Dermis microvascular lymphatic vessel endothelial cell (primary cell): ENCODE data around the gene SIK2. TPM values are rescaled to one million over a fixed set of nuclear protein-coding genes. Genes with fewer than 3 reads are reported as not detected.

Experiments
- DNase-seq, 2 donors: peaks; one replicate each; pipeline versions ENCODE4 v3.0.0 to v3.0.0-alpha.2; 2010; ENCODE audit warnings: low read depth in 2 of 2
- total RNA-seq: library from RNA; depleted of rRNA; stranded (reverse); fragments of >200 nt; gene quantifications from 2 replicates; pipeline ENCODE4 v1.2.1, GENCODE V29; 2014

Gene SIK2
- 5.5 and 10.5 TPM in 2 replicates for total RNA-seq

DNA sequence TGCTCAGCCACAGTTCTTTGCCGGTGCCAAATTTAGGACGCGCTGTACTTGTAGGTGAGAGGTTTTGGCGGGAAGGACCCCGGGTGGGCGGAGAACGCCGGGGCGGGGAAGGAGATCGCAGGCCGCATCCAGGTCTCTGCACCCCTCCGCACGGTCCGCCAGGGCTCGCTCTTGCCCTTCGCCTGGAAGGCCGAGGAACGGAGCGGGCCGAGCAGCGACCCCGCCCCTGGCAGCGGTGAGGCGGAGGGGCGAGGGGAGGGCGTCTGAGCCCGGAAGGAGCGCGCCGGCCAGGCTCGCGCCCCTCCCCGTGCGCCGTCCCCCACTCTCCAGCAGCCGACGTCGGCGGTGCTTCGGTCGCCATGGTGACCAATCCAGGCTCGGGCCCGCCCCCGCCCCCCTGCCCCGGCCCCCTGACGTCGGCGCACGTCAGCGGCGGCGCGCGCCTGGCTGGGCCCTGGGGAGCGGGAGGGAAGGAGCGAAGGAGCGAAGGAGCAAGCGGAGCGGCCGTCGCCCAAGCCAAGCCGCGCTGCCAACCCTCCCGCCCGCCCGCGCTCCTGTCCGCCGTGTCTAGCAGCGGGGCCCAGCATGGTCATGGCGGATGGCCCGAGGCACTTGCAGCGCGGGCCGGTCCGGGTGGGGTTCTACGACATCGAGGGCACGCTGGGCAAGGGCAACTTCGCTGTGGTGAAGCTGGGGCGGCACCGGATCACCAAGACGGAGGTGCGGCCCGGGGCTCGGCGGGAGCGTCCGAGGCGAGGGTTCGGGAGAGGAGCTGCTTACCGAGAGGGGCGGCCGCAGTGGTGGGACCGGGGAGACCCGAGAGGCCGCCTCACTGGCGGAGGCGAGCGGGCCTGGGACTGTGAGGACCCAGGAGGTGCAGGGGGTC lies at the start of gene SIK2:
SIK2 (plus strand) TSS at position 471 of the 886 bp plus-strand sequence; CDS start at position 586, 115 bp downstream.
- peak; percentile 82 to 97 for DNase-seq

DNA sequence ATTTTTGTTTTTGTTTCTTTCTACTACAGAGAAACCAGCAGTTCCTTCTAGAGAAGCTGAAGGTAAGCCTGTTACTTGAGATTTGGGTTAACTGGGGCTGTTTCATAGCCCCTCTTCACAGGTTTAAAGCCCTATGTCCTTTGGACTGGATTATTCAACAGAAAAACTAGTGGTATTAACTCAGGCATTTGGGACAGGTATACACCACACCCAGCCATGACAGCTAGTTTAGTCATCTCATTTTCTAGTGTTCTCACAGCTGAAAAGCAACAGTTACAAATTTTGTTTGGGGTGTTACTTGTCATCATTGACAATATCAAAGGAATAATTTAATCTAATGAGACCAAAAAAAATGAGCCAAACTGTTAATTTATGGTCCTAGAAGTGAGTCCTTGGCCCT lies 47.7 kb upstream of the SIK2 start:
- DNase-seq: no peak

DNA sequence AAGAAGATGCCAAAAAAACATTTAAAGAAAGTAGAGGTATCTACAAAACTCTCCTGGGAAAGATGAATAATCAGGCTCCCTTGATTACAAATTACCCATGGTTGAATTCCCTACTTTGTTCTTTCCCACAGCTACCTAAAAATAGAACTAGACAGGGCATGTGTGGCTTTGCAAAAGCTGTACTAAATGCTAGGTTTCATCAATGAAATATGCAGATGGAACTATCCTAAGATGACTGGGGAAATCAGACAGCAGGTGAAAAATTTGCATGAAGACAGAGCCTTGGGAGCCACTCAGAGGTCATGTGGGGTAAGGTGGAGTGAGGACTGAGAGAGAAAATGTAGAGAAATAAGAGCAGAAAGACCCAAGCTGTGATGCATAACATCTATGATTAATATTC lies 47.0 kb upstream of the SIK2 start:
- no peak for DNase-seq

DNA sequence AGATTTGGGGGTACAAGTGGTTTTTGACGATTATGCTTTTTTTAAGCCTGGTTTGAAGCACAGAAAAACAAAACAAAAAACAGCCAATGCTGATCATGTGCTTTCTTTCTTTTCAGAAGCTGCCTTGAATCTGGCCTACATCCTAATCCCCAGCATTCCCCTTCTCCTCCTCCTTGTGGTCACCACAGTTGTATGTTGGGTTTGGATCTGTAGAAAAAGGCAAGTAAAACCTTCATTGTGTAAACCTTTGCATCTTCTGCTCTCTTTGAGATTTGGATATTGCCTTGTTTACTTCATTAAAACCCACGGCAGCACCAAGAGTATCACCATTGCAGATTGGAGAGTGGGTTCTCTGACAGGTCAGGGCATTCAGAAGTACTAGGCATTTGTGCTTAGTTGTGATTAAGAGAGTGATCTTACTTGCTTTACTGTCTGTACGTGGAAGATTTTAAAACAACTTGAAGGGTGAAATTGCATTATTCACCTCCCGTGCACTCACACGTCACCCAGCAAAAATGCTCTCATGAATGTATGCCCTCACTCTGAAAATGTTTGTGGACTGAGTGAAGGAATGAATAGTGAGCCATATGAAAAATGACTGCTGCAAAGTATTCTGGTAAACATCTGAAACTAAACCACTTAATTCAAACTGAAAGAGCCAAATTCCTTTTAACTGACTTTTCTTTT lies 44.7 kb upstream of the SIK2 start:
- no peak for DNase-seq

DNA sequence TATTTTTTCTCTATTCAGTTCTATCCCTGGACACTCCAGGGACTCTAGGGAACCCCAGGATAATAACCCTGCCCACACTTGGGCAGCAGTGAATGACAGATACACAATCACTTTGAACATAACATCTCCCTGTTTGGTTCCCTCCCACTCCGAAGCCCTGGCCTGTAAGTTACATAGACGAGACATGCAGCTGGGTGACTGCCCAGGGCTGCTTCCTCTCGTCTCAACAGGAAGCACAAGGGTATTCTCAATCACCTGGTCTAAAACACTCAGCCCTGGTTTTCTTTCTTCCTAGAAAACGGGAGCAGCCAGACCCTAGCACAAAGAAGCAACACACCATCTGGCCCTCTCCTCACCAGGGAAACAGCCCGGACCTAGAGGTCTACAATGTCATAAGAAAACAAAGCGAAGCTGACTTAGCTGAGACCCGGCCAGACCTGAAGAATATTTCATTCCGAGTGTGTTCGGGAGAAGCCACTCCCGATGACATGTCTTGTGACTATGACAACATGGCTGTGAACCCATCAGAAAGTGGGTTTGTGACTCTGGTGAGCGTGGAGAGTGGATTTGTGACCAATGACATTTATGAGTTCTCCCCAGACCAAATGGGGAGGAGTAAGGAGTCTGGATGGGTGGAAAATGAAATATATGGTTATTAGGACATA lies 42.3 kb upstream of the SIK2 start:
- peak in 1 of 2 donors; percentile 61 for DNase-seq

DNA sequence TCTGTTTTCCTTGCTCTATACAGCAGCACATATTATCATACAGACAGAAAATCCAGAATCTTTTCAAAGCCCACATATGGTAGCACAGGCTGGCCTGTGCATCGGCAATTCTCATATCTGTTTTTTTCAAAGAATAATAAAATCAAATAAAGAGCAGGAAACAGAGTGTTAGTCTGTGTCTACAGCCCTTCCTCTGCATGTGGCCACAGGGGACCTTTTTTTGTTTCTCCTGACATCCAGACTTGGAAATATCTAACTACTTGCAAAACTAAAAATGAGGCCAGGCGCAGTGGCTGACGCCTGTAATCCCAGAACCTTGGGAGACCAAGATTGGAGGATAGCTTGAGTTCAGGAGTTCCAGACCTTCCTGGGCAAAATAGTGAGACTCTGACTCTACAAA lies 41.4 kb upstream of the SIK2 start:
- DNase-seq: peak; percentile 54 to 60

DNA sequence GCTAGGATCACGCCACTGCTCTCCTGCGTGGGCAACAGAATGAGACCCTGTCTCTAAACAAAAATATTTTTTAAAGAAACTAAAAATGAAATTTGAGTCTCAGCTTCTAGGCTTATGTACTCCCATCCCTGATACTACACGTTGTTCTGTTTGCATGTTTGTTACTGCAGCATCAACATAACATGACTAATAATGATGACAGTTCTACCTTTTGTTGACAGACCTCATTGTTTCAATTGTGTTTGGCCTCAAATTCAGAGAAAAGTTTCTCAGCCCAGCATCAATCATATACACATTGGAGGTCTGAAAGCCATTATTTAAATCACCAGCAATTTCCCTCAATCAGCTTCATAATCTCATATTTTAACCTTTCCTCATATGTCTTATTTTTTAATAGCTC lies 40.9 kb upstream of the SIK2 start:
- no peak for DNase-seq

DNA sequence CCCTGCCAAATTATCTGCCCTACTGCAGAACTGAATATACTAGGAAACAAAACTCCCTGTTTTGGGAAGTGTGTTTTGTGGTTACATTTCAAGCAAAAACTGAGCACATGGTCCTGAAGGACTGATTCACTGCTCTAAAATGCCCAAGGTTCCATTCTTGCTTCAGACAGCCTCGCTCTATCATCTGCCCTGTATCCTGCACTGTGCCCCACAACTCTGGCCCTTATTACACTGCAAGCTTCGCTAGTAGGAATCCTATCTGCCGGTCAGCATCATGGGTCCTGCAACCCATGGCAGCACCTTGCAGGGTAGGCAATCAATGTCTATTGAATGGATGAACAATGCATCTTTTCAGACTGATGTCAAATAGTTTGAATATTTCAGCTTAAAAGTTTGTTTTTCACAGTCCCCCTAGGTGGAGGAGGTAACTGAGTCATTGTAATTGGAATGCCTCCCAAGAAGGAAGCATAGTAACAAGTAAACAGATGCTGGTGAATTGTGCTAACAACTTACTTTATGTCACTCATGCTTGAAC lies 40.4 kb upstream of the SIK2 start:
- peak in 1 of 2 donors; percentile 29 for DNase-seq

DNA sequence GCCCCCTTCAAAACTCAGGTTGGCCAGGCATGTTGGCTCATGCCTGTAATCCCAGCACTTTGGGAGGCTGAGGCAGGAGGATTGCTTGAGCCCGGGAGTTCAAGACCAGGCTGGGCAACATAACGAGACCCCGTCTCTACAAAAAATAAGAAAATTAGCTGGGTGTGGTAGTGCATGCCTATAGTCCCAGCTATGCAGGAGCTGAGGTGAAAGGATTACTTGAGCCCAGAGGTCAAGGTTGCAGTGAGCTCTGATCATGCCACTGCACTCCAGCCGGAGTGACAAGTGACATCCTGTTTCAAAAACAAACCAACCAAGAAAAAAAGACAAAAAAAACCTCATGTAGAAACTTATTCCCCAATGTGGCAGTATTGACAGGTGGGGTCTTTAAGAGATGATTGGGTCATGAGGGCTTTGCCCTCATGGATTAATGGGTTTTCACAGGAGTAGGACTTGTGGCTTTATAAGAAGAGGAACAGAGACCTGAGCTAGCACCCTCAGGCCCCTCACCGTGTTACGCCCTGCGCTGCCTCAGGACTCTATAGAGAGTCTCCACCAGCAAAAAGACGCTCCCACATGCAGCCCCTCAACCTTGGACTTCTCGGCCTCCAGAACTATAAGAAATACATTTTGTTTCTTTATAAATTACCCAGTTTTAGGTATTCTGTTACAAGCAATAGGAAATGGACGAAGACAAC lies 39.4 kb upstream of the SIK2 start:
- DNase-seq: no peak

DNA sequence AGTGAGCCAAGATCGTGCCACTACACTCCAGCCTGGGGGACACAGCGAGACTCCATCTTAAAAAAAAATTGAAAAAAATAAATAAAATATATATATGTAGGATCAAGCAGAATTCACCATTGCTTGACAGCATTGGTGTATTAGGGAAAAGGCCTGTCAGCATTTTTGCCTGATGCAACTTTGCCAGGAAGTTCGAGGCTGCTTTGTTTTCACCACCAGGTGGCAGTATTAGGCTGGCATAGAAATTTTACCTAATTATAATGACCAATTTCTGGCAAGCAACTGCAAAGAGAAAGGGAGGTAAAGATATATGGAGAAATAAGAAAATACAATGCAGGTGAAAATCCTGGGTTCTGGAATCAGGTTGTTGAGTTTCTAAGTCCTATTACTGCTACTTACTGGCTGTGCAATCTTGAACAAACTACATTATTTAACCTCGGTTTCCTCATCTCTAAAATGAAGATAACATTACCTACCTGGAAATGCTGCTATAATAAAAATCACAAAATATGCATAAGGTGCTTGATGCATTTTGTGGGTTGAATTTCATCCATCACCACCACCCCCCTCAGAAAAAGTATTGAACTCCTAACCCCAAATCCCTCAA lies 37.0 kb upstream of the SIK2 start:
- peak; percentile 69 to 75 for DNase-seq

DNA sequence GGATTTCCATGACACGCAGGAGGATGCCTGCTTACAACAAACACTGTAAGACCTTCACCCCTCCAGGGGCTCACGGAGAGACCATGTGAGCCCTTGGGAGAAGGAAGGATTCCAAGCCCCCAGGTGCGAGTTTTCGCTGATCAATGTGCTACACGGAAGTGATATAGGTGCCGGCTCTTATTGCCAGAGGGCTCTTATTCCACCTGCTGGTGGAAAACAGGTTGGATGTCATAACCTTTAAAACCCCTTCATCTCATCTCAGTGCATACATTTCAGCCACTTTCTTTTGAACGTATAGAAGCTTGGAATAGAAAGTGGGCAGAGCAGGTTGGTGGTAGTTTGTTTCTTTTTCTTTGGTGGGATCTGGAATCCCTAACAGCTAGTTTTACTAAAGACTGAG lies 35.9 kb upstream of the SIK2 start:
- no peak for DNase-seq

DNA sequence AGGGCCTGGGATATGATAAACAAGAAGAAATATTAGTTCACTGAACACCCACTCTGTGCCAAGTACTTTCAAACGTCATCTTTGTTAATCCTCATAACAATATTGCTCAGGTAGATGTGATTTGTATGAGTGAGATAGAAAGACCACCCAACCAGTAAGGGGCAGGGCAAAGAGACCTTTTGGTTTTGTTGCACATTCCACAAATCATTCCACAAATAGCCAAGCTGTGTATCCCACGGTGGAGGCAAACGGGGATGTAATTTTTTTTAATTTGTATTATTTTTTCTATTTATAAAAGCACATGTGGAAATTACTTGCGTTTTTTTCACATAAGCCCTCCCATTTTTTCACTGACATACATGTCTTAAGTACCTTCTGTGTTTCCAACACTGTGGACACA lies 32.8 kb upstream of the SIK2 start:
- no peak for DNase-seq

DNA sequence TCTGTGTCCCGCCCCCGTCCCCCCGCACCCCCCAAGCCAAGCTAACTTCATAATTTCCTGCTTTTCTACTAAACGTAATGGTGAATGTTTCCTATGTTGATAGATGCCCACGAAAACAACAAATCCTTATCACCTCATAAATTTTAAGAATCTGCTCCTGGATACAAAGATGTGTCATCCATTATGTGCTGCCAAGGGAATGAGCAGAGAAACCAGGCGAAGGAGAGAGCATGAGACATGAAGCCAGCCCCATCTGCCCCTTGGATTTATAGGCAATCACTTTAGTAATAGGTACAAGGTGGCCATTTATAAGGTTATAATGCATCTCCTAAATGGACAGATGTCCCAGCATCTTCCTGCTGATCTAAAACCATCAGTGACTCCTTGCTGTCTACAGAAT lies 31.5 kb upstream of the SIK2 start:
- DNase-seq: peak in 1 of 2 donors; percentile 45

DNA sequence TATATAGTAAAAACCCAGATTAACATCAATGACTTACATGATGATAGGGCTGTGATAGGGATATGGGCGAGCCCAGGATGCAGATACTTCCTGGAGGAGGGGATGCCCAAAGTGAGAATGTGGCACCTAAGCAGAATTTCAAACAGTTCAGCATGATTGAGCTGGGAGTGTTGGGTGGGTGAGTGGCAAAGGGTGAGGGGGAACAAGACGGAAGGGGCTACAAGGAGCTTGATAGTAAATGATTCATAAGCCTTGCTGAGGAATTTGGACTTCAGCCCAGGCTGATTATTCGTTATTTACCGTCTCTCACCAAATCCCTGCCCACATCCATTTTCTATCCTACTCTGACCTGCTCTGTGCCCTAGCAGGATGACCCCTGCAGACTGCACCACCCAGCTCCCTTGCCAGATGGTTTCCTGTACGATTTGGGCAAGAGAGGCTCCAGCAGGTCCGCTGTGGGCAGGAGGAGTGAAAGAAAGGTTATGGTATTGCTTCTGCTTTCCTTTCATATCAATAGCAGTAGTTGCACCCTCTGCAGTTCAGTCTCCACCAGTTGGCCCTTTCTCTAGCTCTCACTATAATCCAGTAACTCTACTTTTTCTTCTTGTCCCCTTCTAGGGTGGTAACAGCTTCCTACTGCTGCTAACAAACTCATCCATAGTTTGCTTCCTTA lies 30.3 kb upstream of the SIK2 start:
- peak in 1 of 2 donors; percentile 25 for DNase-seq

DNA sequence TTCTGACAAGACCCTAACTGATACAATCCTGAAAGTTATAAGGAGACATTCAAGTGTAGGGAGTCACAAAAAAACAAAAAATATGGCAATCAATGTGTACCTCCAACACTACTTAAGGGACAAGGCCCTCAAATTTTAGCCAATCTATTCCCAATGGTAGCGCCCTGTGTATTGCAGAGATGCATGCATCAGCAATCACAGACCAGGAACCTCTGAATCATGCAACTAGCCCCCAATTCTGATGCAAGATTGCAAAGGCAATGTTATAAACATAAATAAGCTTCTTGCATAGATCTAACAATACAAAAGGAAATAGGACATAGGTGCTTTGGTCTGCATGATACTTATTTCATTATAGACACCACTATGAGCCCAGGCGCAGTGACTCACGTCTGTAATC lies 29.7 kb upstream of the SIK2 start:
- DNase-seq: no peak

DNA sequence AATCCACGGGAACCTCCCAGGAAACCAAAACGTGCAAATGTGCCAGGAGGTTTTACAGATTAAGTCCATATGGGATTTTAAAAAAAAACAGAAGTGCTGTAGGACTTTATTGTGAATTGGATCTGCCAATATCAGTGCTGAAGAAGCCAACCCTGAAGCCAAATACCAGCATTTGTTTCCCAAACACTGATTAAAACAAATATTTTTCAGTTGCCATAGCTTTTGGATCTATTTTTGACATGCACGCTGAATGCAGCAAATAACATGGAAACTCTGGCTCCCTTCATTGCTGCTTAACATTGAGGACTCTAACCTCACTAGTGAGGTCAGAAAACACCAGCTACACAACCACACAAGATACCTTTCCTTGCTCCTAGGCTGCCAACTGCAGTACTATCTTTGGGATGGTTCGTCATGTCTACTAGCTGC lies 28.4 kb upstream of the SIK2 start:
- DNase-seq: peak; percentile 19 to 52

DNA sequence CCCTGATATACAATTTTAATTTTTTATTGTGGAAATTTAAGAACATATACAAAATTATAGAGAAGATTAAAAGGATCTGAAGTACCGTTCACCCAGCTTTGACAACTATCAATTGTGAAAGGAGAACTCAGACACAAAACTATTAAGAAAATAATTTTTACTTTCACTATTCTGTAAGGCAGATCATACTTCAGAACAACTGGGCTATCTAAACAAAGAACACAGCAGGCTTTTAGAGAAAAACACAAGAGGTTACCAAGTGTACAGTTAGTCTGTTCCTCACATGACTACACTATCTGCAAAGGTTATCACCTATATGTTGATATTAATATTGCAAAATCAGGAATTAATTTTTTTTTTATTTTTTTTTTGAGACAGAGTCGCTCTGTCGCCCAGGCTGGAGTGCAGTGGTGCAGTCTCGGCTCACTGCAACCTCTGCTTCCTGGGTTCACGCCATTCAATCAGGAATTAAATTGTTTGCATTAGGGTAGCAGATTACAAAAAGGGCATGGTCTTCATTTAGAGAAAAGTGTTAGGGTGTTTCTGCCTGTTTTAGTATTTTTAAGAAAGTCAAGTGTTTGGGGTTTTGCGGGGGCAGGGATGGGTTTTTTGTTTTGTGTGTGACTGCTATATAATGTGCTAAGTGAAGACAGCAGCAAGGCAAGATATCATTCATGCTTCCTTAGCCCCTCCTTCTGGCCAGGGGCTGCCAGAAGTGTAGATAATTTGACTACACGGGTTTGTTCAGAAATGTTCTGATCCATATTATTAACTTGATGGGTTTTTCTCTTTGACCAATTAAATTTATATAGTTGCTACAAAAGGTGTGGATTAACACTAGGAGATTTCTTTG lies 27.6 kb upstream of the SIK2 start:
- no peak for DNase-seq

DNA sequence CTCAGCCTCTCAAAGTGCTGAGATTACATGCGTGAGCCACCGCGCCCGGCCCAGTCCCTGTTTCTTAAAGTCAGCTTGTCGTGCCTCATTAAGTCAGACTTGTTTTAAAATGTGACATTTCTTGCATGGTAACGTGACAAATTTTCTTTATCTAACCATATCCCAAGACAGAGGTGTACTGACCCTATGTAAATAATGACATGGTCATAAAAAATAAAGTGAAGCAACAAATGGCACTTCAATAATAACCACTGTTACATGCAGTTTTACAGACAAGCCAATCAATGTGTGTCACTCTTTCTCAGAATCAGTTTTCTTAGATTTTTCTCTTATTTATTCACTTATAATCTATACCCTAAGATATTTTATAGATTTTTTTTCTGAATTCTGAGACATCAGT lies 26.5 kb upstream of the SIK2 start:
- DNase-seq: no peak

DNA sequence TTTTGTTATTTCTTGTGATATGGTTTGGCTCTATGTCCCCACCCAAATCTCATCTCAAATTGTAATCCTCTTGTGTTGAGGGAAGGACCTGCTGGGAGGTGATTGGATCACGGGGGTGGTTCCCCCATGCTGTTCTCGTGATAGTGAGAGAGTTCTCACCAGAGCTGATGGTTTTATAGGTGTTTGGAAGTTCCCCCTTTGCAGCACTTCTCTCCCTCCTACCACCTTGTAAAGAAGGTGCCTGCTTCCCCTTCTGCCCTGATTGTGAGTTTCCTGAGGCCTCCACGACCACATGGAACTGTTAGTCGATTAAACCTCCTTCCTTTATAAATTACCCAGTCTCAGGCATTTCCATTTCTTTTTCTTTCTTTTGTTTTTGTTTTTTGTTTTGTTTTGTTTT lies 24.4 kb upstream of the SIK2 start:
- no peak for DNase-seq
